K562 (cell line): ENCODE data around the gene CARD9. TPM values are rescaled to one million over a fixed set of nuclear protein-coding genes. Genes with fewer than 3 reads are reported as not detected.

Experiments
- CHD4 ChIP-seq: fragments of 200-600 bp; sonication (generic); IDR thresholded peaks from 3 replicates; pipeline ENCODE4 v1.6.1; 2012; ENCODE audit warnings: low read depth, mild to moderate bottlenecking, mixed read lengths, low read length, inconsistent platforms; ENCODE audit not compliant: insufficient read depth, insufficient replicate concordance, poor library complexity, severe bottlenecking
- CREB1 ChIP-seq, 2 experiments: sonication (generic) in 1 of 2; formaldehyde crosslinking in 1 of 2; IDR thresholded peaks; 2 replicates each; pipeline versions ENCODE4 v1.6.1 to v1.8.0; 2012 to 2022; ENCODE audit warnings: inconsistent platforms in 1 of 2, mild to moderate bottlenecking in 1 of 2, missing genetic modification reagents in 1 of 2, moderate library complexity in 1 of 2
- CTCF ChIP-seq, 3 experiments: IDR thresholded peaks in 2 of 3; conservative IDR thresholded peaks in 1 of 3; 2 replicates each; pipeline ENCODE4 v1.5.1; 2011 to 2012; ENCODE audit warnings: low read length in 3 of 3, mild to moderate bottlenecking in 3 of 3, control low read depth in 2 of 3, improper control_type of control experiment in 1 of 3, inconsistent platforms in 1 of 3, low read depth in 1 of 3, mixed read lengths in 1 of 3, moderate library complexity in 1 of 3; ENCODE audit not compliant: insufficient read depth in 2 of 3
- DNMT1 ChIP-seq: fragments of 450-650 bp; IDR thresholded peaks from 2 replicates; pipeline ENCODE4 v1.6.1; 2016; ENCODE audit warnings: antibody characterized with exemption, mild to moderate bottlenecking
- FOXA1 ChIP-seq: fragments of 450-650 bp; IDR thresholded peaks from 2 replicates; pipeline ENCODE4 v1.6.1; 2016; ENCODE audit warnings: mild to moderate bottlenecking, borderline replicate concordance
- FOXP1 ChIP-seq: sonication (generic); formaldehyde crosslinking; IDR thresholded peaks from 2 replicates; pipeline ENCODE4 v1.8.0; 2022; ENCODE audit warnings: mild to moderate bottlenecking, missing genetic modification reagents
- HMGXB4 ChIP-seq: sonication (generic); formaldehyde crosslinking; IDR thresholded peaks from 2 replicates; pipeline ENCODE4 v1.8.1; 2023; ENCODE audit warnings: mild to moderate bottlenecking, missing genetic modification reagents
- JUND ChIP-seq, 2 experiments: IDR thresholded peaks; 2 replicates in 1 of 2; 3 replicates in 1 of 2; pipeline ENCODE4 v1.6.1; 2011; ENCODE audit warnings: borderline replicate concordance in 2 of 2, low read depth in 2 of 2, low read length in 2 of 2, improper control_type of control experiment in 1 of 2, missing biosample characterization in 1 of 2, missing genetic modification characterization in 1 of 2, missing genetic modification reagents in 1 of 2
- MXD1 ChIP-seq: fragments of 250-450 bp; sonication (Bioruptor Pico); IDR thresholded peaks from 2 replicates; pipeline ENCODE4 v1.8.0; 2021; ENCODE audit warnings: borderline replicate concordance, mild to moderate bottlenecking, moderate library complexity; ENCODE audit not compliant: poor library complexity, severe bottlenecking
- NR2C2 ChIP-seq, 2 experiments: fragments of 200-800 bp in 1 of 2; sonication (Bioruptor generic) in 1 of 2; sonication (generic) in 1 of 2; formaldehyde crosslinking in 1 of 2; IDR thresholded peaks; 2 replicates each; pipeline versions ENCODE4 v1.6.1 to v1.8.0; 2016 to 2022; ENCODE audit warnings: mild to moderate bottlenecking in 1 of 2, missing compliant biosample characterization in 1 of 2, missing genetic modification characterization in 1 of 2, missing genetic modification reagents in 1 of 2
- POLR2B ChIP-seq: fragments of 450-650 bp; IDR thresholded peaks from 2 replicates; pipeline ENCODE4 v1.6.1; 2018; ENCODE audit warnings: low read depth; ENCODE audit not compliant: partially characterized antibody
- POLR2H ChIP-seq: IDR thresholded peaks from 2 replicates; pipeline ENCODE4 v1.6.1; 2016; ENCODE audit warnings: missing genetic modification characterization, low read depth, mild to moderate bottlenecking, control low read depth, missing compliant biosample characterization, moderate library complexity
- PREB ChIP-seq: sonication (generic); formaldehyde crosslinking; IDR thresholded peaks from 2 replicates; pipeline ENCODE4 v1.8.1; 2023; ENCODE audit warnings: mild to moderate bottlenecking, missing genetic modification reagents
- SAFB2 ChIP-seq: fragments of 200-400 bp; formaldehyde crosslinking; IDR thresholded peaks from 2 replicates; pipeline ENCODE4 v1.6.1; 2018; ENCODE audit warnings: borderline replicate concordance, low read length, low read depth, moderate library complexity; ENCODE audit not compliant: severe bottlenecking
- SMAD4 ChIP-seq: fragments of 250-450 bp; sonication (Bioruptor Pico); conservative IDR thresholded peaks from 2 replicates; pipeline ENCODE4 v1.8.0; 2021; ENCODE audit warnings: inconsistent platforms, mild to moderate bottlenecking, moderate library complexity
- SMARCA5 ChIP-seq: fragments of 450-650 bp; IDR thresholded peaks from 2 replicates; pipeline ENCODE4 v1.6.1; 2016
- SOX6 ChIP-seq: fragments of 450-650 bp; IDR thresholded peaks from 2 replicates; pipeline ENCODE4 v1.6.1; 2014; ENCODE audit warnings: mild to moderate bottlenecking
- ZNF280A ChIP-seq: fragments of 450-650 bp; IDR thresholded peaks from 2 replicates; pipeline ENCODE4 v1.6.1; 2018; ENCODE audit warnings: mild to moderate bottlenecking, low read depth; ENCODE audit not compliant: partially characterized antibody
- ZNF384 ChIP-seq: IDR thresholded peaks from 2 replicates; pipeline ENCODE4 v1.6.1; 2012; ENCODE audit warnings: low read depth, low read length, improper control_type of control experiment
- polyA plus RNA-seq, 8 experiments: library from polyadenylated mRNA; depleted of rRNA in 4 of 8; stranded (reverse) in 5 of 8; unstranded in 3 of 8; fragments of >200 nt; fragmentation: Nextera tagmentation in 2 of 8; fragmentation: Illumina TruSeq in 1 of 8; extraction: Ambion mirVana in 2 of 8; extraction: Trizol in 1 of 8; gene quantifications; 2 replicates each; pipeline versions ENCODE4 v1.2.1 to v1.2.3, GENCODE V29; 2011 to 2014; ENCODE audit warnings: inconsistent platforms in 1 of 8, missing spikeins in 1 of 8
- total RNA-seq, 7 experiments: library from RNA; depleted of rRNA in 6 of 7; stranded (reverse); fragments of >200 nt in 6 of 7; fragmentation: Illumina TruSeq in 2 of 7; extraction: Trizol in 2 of 7; gene quantifications; 2 replicates each; pipeline versions ENCODE4 v1.2.1 to v1.2.3, GENCODE V29; 2011 to 2021; ENCODE audit warnings: low replicate concordance in 1 of 7

Gene CARD9
- total and polyA plus RNA-seq, 9 of the 15 experiments (the other 6 are each of a cell fraction or from before 2014, with no cell fraction given), result 1.7 to 53.0 (median 9.7) TPM

GRCh38 chr9:136327304-136327974 lies 46.0 kb downstream of the CARD9 start, which contains the start of gene GPSM1 (continued):
- TF ChIP-seq CTCF (IDR thresholded peaks at IDR 0.05 in 2 of 3, conservative IDR thresholded peaks at IDR 0.05 in 1 of 3; ENCODE audit: insufficient read depth in 2 of 3, low read depth in 1 of 3, low read length in 3 of 3) (no peak), DNMT1 (no peak), SMAD4 (peak; percentile 67), JUND (IDR thresholded peaks at IDR 0.05; ENCODE audit: borderline replicate concordance, low read depth, low read length) (peak; percentile 61), JUND (tag; IDR thresholded peaks at IDR 0.05; ENCODE audit: borderline replicate concordance, low read depth, low read length) (no peak), SAFB2 (no peak), NR2C2 (CRISPR knock-in tag; IDR thresholded peaks at IDR 0.05) (no peak), NR2C2 (tag; IDR thresholded peaks at IDR 0.05) (no peak), FOXA1 (no peak), POLR2H (tag) (no peak), SMARCA5 (no peak), ZNF280A (no peak), HMGXB4 (no peak), SOX6 (no peak), ZNF384 (no peak), PREB (CRISPR knock-in tag) (no peak), CREB1 (IDR thresholded peaks at IDR 0.05) (peak; percentile 76; the same call in 1 of the 2 replicates), CREB1 (CRISPR knock-in tag; IDR thresholded peaks at IDR 0.05) (no peak), FOXP1 (CRISPR knock-in tag) (no peak; the same call in 1 of the 2 replicates), MXD1 (CRISPR knock-in tag) (no peak), POLR2B (no peak), CHD4 (no peak)
